ENCODE data around the gene DNAL4.

GRCh38 chr22:38728871-38729796 is 64.8 kb downstream of the DNAL4 start:
- TF ChIP-seq POLR2A (IDR thresholded peaks at IDR 0.05), result no peak
- TF ChIP-seq CTCF (IDR thresholded peaks at IDR 0.05), result no peak
